Liver (tissue), 9 donors: Measurements from ENCODE around the gene ST6GALNAC4. TPM values are rescaled to one million over a fixed set of nuclear protein-coding genes. Genes with fewer than 3 reads are reported as not detected.

Source experiments
- DNase-seq: peaks from one replicate; pipeline ENCODE4 v3.0.0-alpha.2; 2017; ENCODE audit warnings: low spot score
- H3K27ac ChIP-seq, 2 donors: one replicate each; pipeline ENCODE4 v1.7.0; 2013; ENCODE audit warnings: inconsistent platforms in 2 of 2, low read length in 2 of 2, control low read depth in 1 of 2, low read depth in 1 of 2, mild to moderate bottlenecking in 1 of 2
- H3K27me3 ChIP-seq, 4 donors: one replicate each; pipeline versions ENCODE4 v1.6.1 to v1.7.0; 2013; ENCODE audit warnings: low read length in 3 of 4, inconsistent platforms in 1 of 4, mild to moderate bottlenecking in 1 of 4, moderate library complexity in 1 of 4; ENCODE audit not compliant: control insufficient read depth in 4 of 4, insufficient read depth in 4 of 4
- H3K36me3 ChIP-seq, 4 donors: one replicate each; pipeline versions ENCODE4 v1.6.1 to v1.7.0; 2013; ENCODE audit warnings: low read length in 3 of 4, mild to moderate bottlenecking in 3 of 4, low read depth in 1 of 4, moderate library complexity in 1 of 4; ENCODE audit not compliant: control insufficient read depth in 4 of 4, insufficient read depth in 3 of 4
- H3K4me1 ChIP-seq, 4 donors: one replicate each; pipeline versions ENCODE4 v1.6.1 to v1.7.0; 2013; ENCODE audit warnings: low read length in 3 of 4, mild to moderate bottlenecking in 3 of 4, moderate library complexity in 1 of 4; ENCODE audit not compliant: control insufficient read depth in 4 of 4, insufficient read depth in 4 of 4
- H3K4me3 ChIP-seq, 3 donors: one replicate each; pipeline versions ENCODE4 v1.6.1 to v1.7.0; 2013; ENCODE audit warnings: low read length in 3 of 3, control low read depth in 1 of 3, low read depth in 1 of 3, mild to moderate bottlenecking in 1 of 3
- H3K9ac ChIP-seq, 2 donors: one replicate each; pipeline ENCODE4 v1.7.0; 2013; ENCODE audit warnings: low read length in 2 of 2, mild to moderate bottlenecking in 2 of 2, moderate library complexity in 2 of 2, control low read depth in 1 of 2, low read depth in 1 of 2
- H3K9me3 ChIP-seq, 4 donors: one replicate each; pipeline versions ENCODE4 v1.6.1 to v1.7.0; 2013; ENCODE audit warnings: low read length in 3 of 4; ENCODE audit not compliant: control insufficient read depth in 4 of 4
- ATF3 ChIP-seq: IDR thresholded peaks from 2 replicates; pipeline ENCODE4 v1.6.1; 2016; ENCODE audit warnings: antibody characterized with exemption
- CTCF ChIP-seq: fragments of 150-350 bp; IDR thresholded peaks from 2 replicates; pipeline ENCODE4 v1.5.1; 2017; ENCODE audit warnings: improper control_type of control experiment, low read depth, low read length; ENCODE audit not compliant: missing input control
- EGR1 ChIP-seq, 2 donors: IDR thresholded peaks; 2 replicates each; pipeline ENCODE4 v1.6.1; 2016 to 2018; ENCODE audit warnings: antibody characterized with exemption in 2 of 2, low read depth in 2 of 2
- FOXA1 ChIP-seq: IDR thresholded peaks from 2 replicates; pipeline ENCODE4 v1.6.1; 2016; ENCODE audit warnings: antibody characterized with exemption
- FOXA2 ChIP-seq: IDR thresholded peaks from 2 replicates; pipeline ENCODE4 v1.6.1; 2016; ENCODE audit warnings: antibody characterized with exemption
- HNF4A ChIP-seq, 2 donors: conservative IDR thresholded peaks; 2 replicates each; pipeline ENCODE4 v1.6.1; 2016; ENCODE audit warnings: antibody characterized with exemption in 2 of 2, mild to moderate bottlenecking in 2 of 2
- JUND ChIP-seq, 2 donors: IDR thresholded peaks; 2 replicates each; pipeline ENCODE4 v1.6.1; 2016; ENCODE audit warnings: antibody characterized with exemption in 2 of 2
- NR2F2 ChIP-seq: IDR thresholded peaks from 2 replicates; pipeline ENCODE4 v1.6.1; 2016; ENCODE audit warnings: antibody characterized with exemption
- RAD21 ChIP-seq, 2 donors: IDR thresholded peaks; 2 replicates each; pipeline ENCODE4 v1.6.1; 2016; ENCODE audit warnings: antibody characterized with exemption in 2 of 2, mild to moderate bottlenecking in 2 of 2
- REST ChIP-seq: IDR thresholded peaks from 2 replicates; pipeline ENCODE4 v1.6.1; 2016; ENCODE audit warnings: antibody characterized with exemption, mild to moderate bottlenecking
- RXRA ChIP-seq, 2 donors: IDR thresholded peaks; 2 replicates each; pipeline ENCODE4 v1.6.1; 2017 to 2018; ENCODE audit warnings: antibody characterized with exemption in 2 of 2, mild to moderate bottlenecking in 1 of 2
- SP1 ChIP-seq: IDR thresholded peaks from 2 replicates; pipeline ENCODE4 v1.6.1; 2018; ENCODE audit warnings: antibody characterized with exemption, mild to moderate bottlenecking
- TAF1 ChIP-seq: conservative IDR thresholded peaks from 2 replicates; pipeline ENCODE4 v1.6.1; 2016; ENCODE audit warnings: antibody characterized with exemption, mild to moderate bottlenecking
- WGBS: extraction: QIAGEN DNeasy Blood & Tissue Kit; methylation state at CpG from one replicate; pipeline ENCODE4 v1.1.7; 2013; 5-methylcytosine and 5-hydroxymethylcytosine counted together
- polyA plus RNA-seq, 2 donors: library from polyadenylated mRNA; stranded (reverse) in 1 of 2; unstranded in 1 of 2; fragments of 200-250 nt in 1 of 2; fragments of >200 nt in 1 of 2; fragmentation: Nextera tagmentation in 1 of 2; extraction: Ambion mirVana in 1 of 2; gene quantifications; one replicate each; pipeline versions ENCODE4 v1.2.1 to v1.2.3, GENCODE V29; 2013 to 2015
- total RNA-seq, 2 donors: library from RNA; depleted of rRNA; stranded (reverse); fragments of >200 nt; gene quantifications; one replicate each; pipeline ENCODE4 v1.2.3, GENCODE V29; 2014
- donor health status: healthy.
- donor health status: healthy.
- donor health status: healthy.
- donor health status: healthy.
- donor health status: healthy.

The ST6GALNAC4 gene
- total and polyA plus RNA-seq, 4 donors, result 2.5 to 83.7 (median 7.5) TPM

- no peak for TF ChIP-seq FOXA1
- no peak for TF ChIP-seq CTCF
- no peak for TF ChIP-seq FOXA2
- no peak for TF ChIP-seq RXRA (IDR thresholded peaks at IDR 0.05)
- TF ChIP-seq HNF4A (conservative IDR thresholded peaks at IDR 0.05), result no peak
- TF ChIP-seq EGR1 (IDR thresholded peaks at IDR 0.05; ENCODE audit: low read depth in 2 of 2), result no peak
- TF ChIP-seq TAF1, result no peak
- no peak for TF ChIP-seq JUND (IDR thresholded peaks at IDR 0.05)
Measured at GRCh38 chr9:127925959-127926905, 9.4 kb upstream of the ST6GALNAC4 start (continued).

GRCh38 chr9:127924736-127925444 lies 8.0 kb upstream of the ST6GALNAC4 start:
- H3K27me3 ChIP-seq, result peaks cover 0 to 7% (median 0%) of the 10 kb centered on the region in 4 donors
- DNase-seq, result no peak
- no peak overlapping the region for H3K4me3 ChIP-seq
- H3K9me3 ChIP-seq, result no peaks in the 10 kb centered on the region
- no peak overlapping the region for H3K27ac ChIP-seq
- H3K4me1 ChIP-seq, result peaks cover 0 to 19% (median 10%) of the 10 kb centered on the region in 4 donors
- H3K9ac ChIP-seq, result no peak overlapping the region
- no peak for TF ChIP-seq FOXA2
- TF ChIP-seq FOXA1, result no peak
- no peak for TF ChIP-seq NR2F2
- WGBS, result 85% methylated on average over 22 of the region's 22 CpGs
- H3K36me3 ChIP-seq, result no peaks in the 10 kb centered on the region

GRCh38 chr9:127923771-127924170 lies 6.9 kb upstream of the ST6GALNAC4 start:
- Histone ChIP-seq H3K9ac (no peak overlapping the region), H3K27me3 (peaks cover 0 to 7% (median 0%) of the 10 kb centered on the region in 4 donors), H3K4me1 (peaks cover 0 to 19% (median 10%) of the 10 kb centered on the region in 4 donors), H3K36me3 (no peaks in the 10 kb centered on the region), H3K9me3 (no peaks in the 10 kb centered on the region), H3K27ac (no peak overlapping the region), H3K4me3 (no peak overlapping the region)
- DNase-seq, result no peak
- 70% methylated on average over 8 of the region's 8 CpGs for WGBS
- no peak for TF ChIP-seq EGR1 (IDR thresholded peaks at IDR 0.05; ENCODE audit: low read depth in 2 of 2)

GRCh38 chr9:127923046-127923445 lies 6.2 kb upstream of the ST6GALNAC4 start:
- H3K4me1 ChIP-seq, result peaks cover 0 to 17% (median 12%) of the 10 kb centered on the region in 4 donors
- H3K27me3 ChIP-seq, result peaks cover 0 to 7% (median 0%) of the 10 kb centered on the region in 4 donors
- no peak overlapping the region for H3K4me3 ChIP-seq
- H3K27ac ChIP-seq, result no peak overlapping the region
- TF ChIP-seq TAF1 (no peak), RAD21 (IDR thresholded peaks at IDR 0.05) (no peak), ATF3 (no peak), REST (no peak), FOXA1 (no peak), SP1 (no peak), JUND (IDR thresholded peaks at IDR 0.05) (no peak)
- no peaks in the 10 kb centered on the region for H3K9me3 ChIP-seq
- no peak overlapping the region for H3K9ac ChIP-seq
- no peaks in the 10 kb centered on the region for H3K36me3 ChIP-seq
- 56% methylated on average over 6 of the region's 6 CpGs for WGBS
- DNase-seq, result no peak
